Upper lobe of left lung (tissue), 6 donors: ENCODE results near the gene MAPK8. TPM values are rescaled to one million over a fixed set of nuclear protein-coding genes. Genes with fewer than 3 reads are reported as not detected.

Source experiments
- ATAC-seq, 2 donors: fragments of 200-7000 bp; cut with Tn5 transposase; one replicate each; pipeline ENCODE4 v1.9.1; 2022; ENCODE audit warnings: mild to moderate bottlenecking in 2 of 2, moderate library complexity in 2 of 2; ENCODE audit not compliant: low FRiP score in 2 of 2
- DNase-seq, 2 donors: peaks; one replicate each; pipeline ENCODE4 v3.0.0-alpha.2; 2019 to 2020
- H3K27ac ChIP-seq, 4 donors: fragments of 200-600 bp; sonication (generic); one replicate each; pipeline ENCODE4 v1.5.1; 2016 to 2019
- H3K27me3 ChIP-seq, 4 donors: fragments of 200-600 bp; sonication (generic); one replicate each; pipeline ENCODE4 v1.5.1; 2017 to 2019
- H3K36me3 ChIP-seq, 4 donors: fragments of 200-600 bp; sonication (generic); one replicate each; pipeline ENCODE4 v1.5.1; 2016 to 2019
- H3K4me1 ChIP-seq, 4 donors: fragments of 200-600 bp; sonication (generic); one replicate each; pipeline ENCODE4 v1.5.1; 2018 to 2019
- H3K4me3 ChIP-seq, 4 donors: fragments of 200-600 bp; sonication (generic); one replicate each; pipeline ENCODE4 v1.5.1; 2017 to 2019; ENCODE audit warnings: mild to moderate bottlenecking in 2 of 4, moderate library complexity in 1 of 4
- H3K9me3 ChIP-seq, 4 donors: fragments of 200-600 bp; sonication (generic); one replicate each; pipeline ENCODE4 v1.5.1; 2018 to 2019
- EP300 ChIP-seq, 4 donors: sonication (generic); formaldehyde crosslinking; IDR thresholded peaks; one replicate each; pipeline ENCODE4 v1.5.1; 2017; ENCODE audit warnings: antibody characterized with exemption in 4 of 4, control low read depth in 2 of 4
- POLR2A ChIP-seq, 4 donors: fragments of 450-650 bp; IDR thresholded peaks; one replicate each; pipeline ENCODE4 v1.5.1; 2016 to 2017; ENCODE audit warnings: antibody characterized with exemption in 4 of 4, mild to moderate bottlenecking in 2 of 4
- POLR2AphosphoS5 ChIP-seq, 2 donors: sonication (generic); formaldehyde crosslinking; IDR thresholded peaks; one replicate each; pipeline ENCODE4 v1.5.1; 2017; ENCODE audit warnings: antibody characterized with exemption in 2 of 2
- WGBS, 2 donors: methylation state at CpG; one replicate each; pipeline ENCODE4 v1.1.5; 2017 to 2018; 5-methylcytosine and 5-hydroxymethylcytosine counted together
- total RNA-seq, 6 donors: library from RNA; depleted of rRNA in 4 of 6; stranded (reverse); fragments of >200 nt in 4 of 6; gene quantifications; one replicate each; pipeline versions ENCODE4 v1.1.0 to v1.2.1, GENCODE V29; 2016 to 2021
- TF ChIP-seq, protein P1 (sequence below), 6 experiments: fragments of 450-650 bp in 4 of 6; fragments of 200-600 bp in 2 of 6; sonication (generic) in 2 of 6; IDR thresholded peaks; one replicate each; pipeline ENCODE4 v1.5.1; 2016 to 2019; ENCODE audit warnings: antibody characterized with exemption in 6 of 6
- donor health status: DM: no; HTN: no; CAD: no; lungs with moderate emphysema.
- donor health status: DM: no; HTN: yes; CAD: no; lungs with severe emphysema.

Gene MAPK8
- total RNA-seq, 6 donors from 2014 or later: 33.6 to 61.6 (median 46.6) TPM

DNA sequence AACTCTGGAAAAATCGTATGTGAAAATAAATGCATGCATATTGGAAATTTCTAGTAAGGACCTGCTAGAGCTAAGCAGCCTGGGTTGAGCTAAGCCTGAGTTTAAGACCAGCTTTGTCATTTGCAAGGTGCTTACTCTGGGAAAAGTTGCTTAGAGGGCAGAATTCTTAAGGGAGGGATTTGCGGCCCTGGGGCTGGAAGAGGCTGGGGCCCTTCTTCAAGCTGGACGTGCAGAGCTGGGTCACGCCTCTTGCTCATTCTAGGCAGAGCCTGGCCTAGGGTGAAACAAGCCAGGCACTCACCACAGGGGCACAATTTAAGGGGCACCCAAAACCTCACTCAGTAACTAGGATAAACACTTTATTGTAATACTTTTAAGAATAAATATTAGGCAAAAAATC lies 161.2 kb downstream of the MAPK8 start:
- Histone ChIP-seq H3K27me3 (peaks cover 0 to 3% (median 0%) of the 10 kb centered on the region in 4 donors), H3K36me3 (no peaks in the 10 kb centered on the region), H3K4me3 (no peak overlapping the region), H3K9me3 (no peaks in the 10 kb centered on the region), H3K27ac (no peak overlapping the region), H3K4me1 (peaks cover 0 to 9% (median 1%) of the 10 kb centered on the region in 4 donors)
- 80 to 82% methylated on average over 4 of the region's 4 CpGs for WGBS, 2 donors
- TF ChIP-seq POLR2A (IDR thresholded peaks at IDR 0.05) (no peak), POLR2AphosphoS5 (IDR thresholded peaks at IDR 0.05) (no peak), EP300 (IDR thresholded peaks at IDR 0.05) (no peak)
- TF ChIP-seq, protein P1, sequence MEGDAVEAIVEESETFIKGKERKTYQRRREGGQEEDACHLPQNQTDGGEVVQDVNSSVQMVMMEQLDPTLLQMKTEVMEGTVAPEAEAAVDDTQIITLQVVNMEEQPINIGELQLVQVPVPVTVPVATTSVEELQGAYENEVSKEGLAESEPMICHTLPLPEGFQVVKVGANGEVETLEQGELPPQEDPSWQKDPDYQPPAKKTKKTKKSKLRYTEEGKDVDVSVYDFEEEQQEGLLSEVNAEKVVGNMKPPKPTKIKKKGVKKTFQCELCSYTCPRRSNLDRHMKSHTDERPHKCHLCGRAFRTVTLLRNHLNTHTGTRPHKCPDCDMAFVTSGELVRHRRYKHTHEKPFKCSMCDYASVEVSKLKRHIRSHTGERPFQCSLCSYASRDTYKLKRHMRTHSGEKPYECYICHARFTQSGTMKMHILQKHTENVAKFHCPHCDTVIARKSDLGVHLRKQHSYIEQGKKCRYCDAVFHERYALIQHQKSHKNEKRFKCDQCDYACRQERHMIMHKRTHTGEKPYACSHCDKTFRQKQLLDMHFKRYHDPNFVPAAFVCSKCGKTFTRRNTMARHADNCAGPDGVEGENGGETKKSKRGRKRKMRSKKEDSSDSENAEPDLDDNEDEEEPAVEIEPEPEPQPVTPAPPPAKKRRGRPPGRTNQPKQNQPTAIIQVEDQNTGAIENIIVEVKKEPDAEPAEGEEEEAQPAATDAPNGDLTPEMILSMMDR (IDR thresholded peaks at IDR 0.05): no peak
- no peak for DNase-seq
- no peak for ATAC-seq

DNA sequence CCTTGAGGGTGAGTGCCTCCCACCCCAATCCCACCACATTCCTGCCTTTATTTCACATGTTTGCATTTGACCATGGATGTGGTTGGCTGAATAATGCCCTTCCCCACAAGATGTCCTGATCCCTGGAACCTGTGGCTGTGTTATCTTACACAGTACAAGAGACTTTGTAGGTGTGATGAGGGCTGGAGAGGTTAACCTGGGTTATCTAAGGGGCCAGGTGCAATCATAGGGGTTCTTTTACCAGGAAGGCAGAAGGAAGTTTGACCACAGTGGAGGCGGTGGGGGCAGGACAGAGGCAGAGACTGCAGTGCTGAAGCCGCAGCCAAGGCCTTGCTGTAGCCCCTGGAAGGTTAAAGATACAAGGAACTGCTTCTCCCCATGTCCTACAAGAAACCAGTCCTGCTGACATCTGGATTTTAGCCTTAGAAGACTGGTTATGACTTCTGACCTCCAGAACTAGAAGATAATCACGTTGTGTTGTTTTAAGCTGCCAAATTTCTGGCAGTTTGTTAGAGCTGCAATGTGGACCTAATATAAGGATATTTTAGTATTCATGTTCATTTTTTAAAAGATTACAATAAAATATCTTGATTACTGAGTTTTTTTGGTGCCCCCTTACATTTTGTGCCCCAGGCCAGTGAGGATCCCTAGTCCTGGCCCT lies 161.8 kb downstream of the MAPK8 start:
- DNase-seq (no peak), ATAC-seq (no peak)
- H3K27me3 ChIP-seq: peaks cover 0 to 3% (median 0%) of the 10 kb centered on the region in 4 donors
- no peak overlapping the region for H3K27ac ChIP-seq
- 55 to 72% methylated on average over 3 of the region's 3 CpGs for WGBS, 2 donors
- no peak for TF ChIP-seq EP300 (IDR thresholded peaks at IDR 0.05)
- TF ChIP-seq POLR2A (IDR thresholded peaks at IDR 0.05): no peak
- no peak overlapping the region for H3K4me3 ChIP-seq
- H3K9me3 ChIP-seq: no peaks in the 10 kb centered on the region
- peaks cover 0 to 9% (median 1%) of the 10 kb centered on the region in 4 donors for H3K4me1 ChIP-seq
- no peaks in the 10 kb centered on the region for H3K36me3 ChIP-seq

DNA sequence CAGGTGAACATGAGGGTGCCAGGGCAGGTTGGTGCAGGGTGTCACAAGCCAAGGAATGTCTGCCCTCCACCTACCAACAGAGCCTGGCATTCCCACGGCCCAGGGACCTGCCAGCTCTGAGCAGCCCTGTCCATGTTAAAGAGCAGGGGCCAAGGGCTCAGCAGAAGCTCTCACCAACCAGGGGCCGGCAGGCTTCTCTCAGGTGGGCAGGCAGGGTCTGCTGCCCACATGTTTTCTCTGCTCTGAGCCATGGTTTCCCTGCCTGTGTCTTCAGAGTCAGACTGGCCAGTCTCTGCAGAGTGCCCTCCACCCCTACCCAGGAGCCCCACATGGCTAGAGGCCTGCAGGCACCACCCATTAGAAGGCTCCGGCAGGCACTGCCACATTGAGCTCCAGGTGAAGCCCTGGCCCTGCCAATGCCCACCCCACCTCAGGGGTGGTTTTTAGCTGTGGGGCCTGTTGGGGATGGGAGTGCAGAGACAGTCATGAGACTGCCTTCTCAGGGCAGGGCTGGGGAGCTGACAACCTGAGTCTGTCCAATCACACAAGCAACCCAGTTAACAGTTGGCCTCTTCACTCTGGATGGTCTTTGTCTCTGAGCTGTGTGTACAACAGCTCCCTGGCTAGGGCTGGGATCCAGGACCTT lies 162.5 kb downstream of the MAPK8 start:
- H3K4me1 ChIP-seq: peaks cover 0 to 9% (median 1%) of the 10 kb centered on the region in 4 donors
- H3K27ac ChIP-seq: no peak overlapping the region
- DNase-seq (no peak), ATAC-seq (no peak)
- H3K9me3 ChIP-seq: no peaks in the 10 kb centered on the region
- no peaks in the 10 kb centered on the region for H3K36me3 ChIP-seq
- peaks cover 0 to 3% (median 0%) of the 10 kb centered on the region in 4 donors for H3K27me3 ChIP-seq
- WGBS, 2 donors: 80 to 100% methylated on average over 1 to 2 of the region's 3 CpGs
- TF ChIP-seq POLR2A (IDR thresholded peaks at IDR 0.05) (no peak), POLR2AphosphoS5 (IDR thresholded peaks at IDR 0.05) (no peak), EP300 (IDR thresholded peaks at IDR 0.05) (no peak)
- TF ChIP-seq, protein P1 (IDR thresholded peaks at IDR 0.05): no peak
- no peak overlapping the region for H3K4me3 ChIP-seq

DNA sequence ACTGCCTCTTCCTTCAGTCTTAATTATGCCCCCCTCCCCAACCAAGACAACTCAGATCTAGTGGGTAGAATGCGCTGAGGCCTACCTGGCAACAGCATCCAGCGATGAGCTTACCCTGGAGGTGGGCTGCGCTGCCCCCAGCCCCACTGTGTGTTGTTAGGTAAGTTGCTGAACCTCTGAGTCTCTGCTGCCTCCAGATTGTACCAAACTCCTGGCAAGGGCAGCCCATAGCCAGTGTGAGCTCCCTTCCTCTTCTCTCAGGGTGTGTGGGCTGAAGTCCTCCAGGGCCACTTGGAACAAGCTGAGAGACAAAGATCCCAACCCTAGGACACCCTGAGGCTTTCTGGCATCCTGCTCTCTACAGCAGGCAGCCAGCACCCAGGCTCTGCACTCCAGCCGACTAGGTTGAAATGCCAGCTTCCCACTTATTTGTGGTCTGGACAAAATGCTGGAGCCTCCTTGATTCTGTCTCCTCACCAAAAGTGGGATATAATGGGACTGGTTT lies 163.1 kb downstream of the MAPK8 start:
- H3K9me3 ChIP-seq: no peaks in the 10 kb centered on the region
- no peak for DNase-seq
- H3K27me3 ChIP-seq: peaks cover 0 to 3% (median 0%) of the 10 kb centered on the region in 4 donors
- no peak overlapping the region for H3K4me3 ChIP-seq
- no peaks in the 10 kb centered on the region for H3K36me3 ChIP-seq
- no peak overlapping the region for H3K27ac ChIP-seq
- 81 to 86% methylated on average over 4 of the region's 4 CpGs for WGBS, 2 donors
- TF ChIP-seq POLR2A (IDR thresholded peaks at IDR 0.05): no peak
- no peak for ATAC-seq
- H3K4me1 ChIP-seq: peaks cover 0 to 9% (median 1%) of the 10 kb centered on the region in 4 donors

DNA sequence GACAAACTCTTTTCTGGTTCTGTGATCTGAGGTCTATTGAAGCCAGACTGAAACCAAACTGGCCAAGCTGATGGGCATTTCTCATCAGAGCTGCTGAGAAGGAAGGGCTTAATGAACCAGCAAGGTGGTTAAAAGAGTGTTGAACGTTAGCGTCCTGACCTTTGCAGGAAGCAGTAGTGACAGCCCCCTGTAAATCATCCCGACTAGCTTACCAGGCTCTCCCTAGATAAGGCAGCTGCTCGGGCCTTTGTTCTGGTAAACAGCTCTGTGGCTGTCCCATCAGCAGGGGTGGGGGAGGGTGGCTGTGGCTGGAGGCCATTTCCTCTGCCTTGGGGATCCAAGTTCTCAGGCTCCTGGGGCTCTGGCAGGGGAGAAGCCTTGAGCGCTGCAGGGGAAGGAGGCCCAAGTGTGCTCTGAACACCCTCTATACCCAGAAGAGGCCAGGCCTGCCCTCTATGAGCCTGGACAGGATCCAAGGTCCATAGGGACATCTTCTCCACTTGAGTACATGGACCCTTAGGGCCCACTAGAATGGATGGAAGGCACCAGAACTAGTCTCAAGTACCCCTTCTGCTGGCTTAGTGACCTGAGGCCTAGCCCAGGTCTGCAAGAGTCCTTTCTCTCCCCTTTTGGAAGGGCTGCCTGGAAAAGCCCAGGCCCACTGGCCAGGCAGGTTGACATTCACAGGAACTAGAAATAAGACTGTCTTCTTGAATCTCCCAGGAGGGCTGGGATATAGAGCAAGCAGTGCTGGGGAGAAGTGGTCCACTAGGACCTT lies 163.8 kb downstream of the MAPK8 start:
- Histone ChIP-seq H3K4me3 (no peak overlapping the region), H3K27me3 (peaks cover 0 to 3% (median 0%) of the 10 kb centered on the region in 4 donors), H3K4me1 (peaks cover 0 to 9% (median 1%) of the 10 kb centered on the region in 4 donors), H3K36me3 (no peaks in the 10 kb centered on the region), H3K9me3 (no peaks in the 10 kb centered on the region), H3K27ac (no peak overlapping the region)
- DNase-seq: no peak
- 44 to 63% methylated on average over 3 to 5 of the region's 5 CpGs for WGBS, 2 donors
- ATAC-seq: no peak
- TF ChIP-seq, protein P1 (IDR thresholded peaks at IDR 0.05): no peak
- no peak for TF ChIP-seq POLR2AphosphoS5 (IDR thresholded peaks at IDR 0.05)
- TF ChIP-seq EP300 (IDR thresholded peaks at IDR 0.05): no peak
- TF ChIP-seq POLR2A (IDR thresholded peaks at IDR 0.05): no peak
